Coronary artery (tissue), 2 donors: ENCODE results near the gene ATP8B1.

Experiments
- DNase-seq: peaks from one replicate; pipeline ENCODE4 v3.0.0-alpha.2; 2017; ENCODE audit warnings: low spot score
- H3K27ac ChIP-seq, 2 donors: fragments of 200-600 bp; sonication (generic); one replicate each; pipeline ENCODE4 v1.5.1; 2016 to 2019
- H3K4me3 ChIP-seq: fragments of 200-600 bp; sonication (generic); 2 replicates; pipeline ENCODE4 v1.5.1; 2016; ENCODE audit warnings: mild to moderate bottlenecking, moderate library complexity
- CTCF ChIP-seq: fragments of 200-600 bp; sonication (generic); IDR thresholded peaks from one replicate; pipeline ENCODE4 v1.5.1; 2019; ENCODE audit warnings: antibody characterized with exemption

ATP8B1 gene

DNA sequence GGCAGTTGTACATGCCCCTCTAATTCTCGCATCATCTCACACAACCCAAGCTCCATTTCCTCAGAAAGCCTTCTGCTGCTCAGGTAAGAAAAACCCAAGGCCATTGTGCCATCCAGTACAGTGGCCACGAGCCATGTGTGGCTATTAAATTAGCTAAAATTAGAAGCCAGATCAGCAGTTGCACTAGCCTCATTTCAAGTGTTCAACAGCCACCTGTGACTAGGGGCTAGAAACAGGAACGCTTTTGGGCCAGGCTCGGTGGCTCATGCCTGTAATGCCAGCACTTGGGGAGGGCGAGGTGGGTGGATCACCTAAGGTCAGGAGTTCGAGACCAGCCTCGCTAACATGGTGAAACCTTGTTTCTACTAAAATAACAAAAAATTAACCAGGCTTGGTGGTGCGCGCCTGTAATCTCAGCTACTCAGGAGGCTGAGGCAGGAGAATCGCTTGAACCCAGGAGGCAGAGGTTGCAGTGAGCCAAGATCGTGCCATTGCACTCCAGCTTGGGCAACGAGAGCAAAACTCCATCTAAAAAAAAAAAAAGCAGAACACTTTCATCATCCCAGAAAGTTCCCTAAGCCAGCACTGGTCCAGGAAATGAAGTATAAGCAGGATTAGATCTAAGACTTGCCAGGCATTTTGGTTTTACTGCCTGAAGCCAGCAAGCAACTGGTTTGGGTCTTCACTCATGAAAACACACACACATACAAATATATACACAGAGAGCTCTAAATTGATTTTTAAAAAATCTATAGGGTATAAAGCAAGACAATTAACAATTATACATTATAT, 35.7 kb downstream of the ATP8B1 start:
- Histone ChIP-seq H3K4me3 (no peak overlapping the region), H3K27ac (peak overlapping the region; percentile 79 to 86)
- DNase-seq = no peak
- TF ChIP-seq CTCF = no peak

- Histone ChIP-seq H3K27ac (no peak overlapping the region), H3K4me3 (no peak overlapping the region)
- no peak for TF ChIP-seq CTCF
- no peak for DNase-seq
These were observed 38.1 kb downstream of the ATP8B1 start for GRCh38 chr18:57764995-57765394.

DNA sequence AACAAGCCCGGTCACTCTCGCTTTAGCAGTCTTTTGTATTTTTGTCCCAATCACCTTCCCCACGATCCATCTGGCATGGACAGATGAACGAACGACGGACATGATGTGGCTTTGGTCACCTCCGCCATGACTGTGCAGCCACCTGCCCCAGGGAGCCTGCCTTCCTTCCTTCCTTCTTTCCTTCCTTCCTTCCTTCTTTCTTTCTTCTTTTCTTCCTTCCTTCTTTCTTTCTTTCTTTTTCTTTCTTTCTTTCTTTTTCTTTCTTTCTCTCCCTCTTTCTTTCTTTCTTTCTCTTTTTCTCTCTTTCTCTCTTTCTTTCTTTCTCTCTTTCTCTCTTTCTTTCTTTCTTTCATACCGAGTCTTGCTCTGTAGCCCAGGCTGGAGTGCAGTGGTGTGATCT, 39.0 kb downstream of the ATP8B1 start:
- no peak for DNase-seq
- no peak for TF ChIP-seq CTCF
- H3K4me3 ChIP-seq = no peak overlapping the region
- no peak overlapping the region for H3K27ac ChIP-seq

- no peak overlapping the region for H3K4me3 ChIP-seq
- no peak overlapping the region for H3K27ac ChIP-seq
- no peak for DNase-seq
- TF ChIP-seq CTCF = no peak
These were observed 40.4 kb downstream of the ATP8B1 start for GRCh38 chr18:57762686-57763085.

DNA sequence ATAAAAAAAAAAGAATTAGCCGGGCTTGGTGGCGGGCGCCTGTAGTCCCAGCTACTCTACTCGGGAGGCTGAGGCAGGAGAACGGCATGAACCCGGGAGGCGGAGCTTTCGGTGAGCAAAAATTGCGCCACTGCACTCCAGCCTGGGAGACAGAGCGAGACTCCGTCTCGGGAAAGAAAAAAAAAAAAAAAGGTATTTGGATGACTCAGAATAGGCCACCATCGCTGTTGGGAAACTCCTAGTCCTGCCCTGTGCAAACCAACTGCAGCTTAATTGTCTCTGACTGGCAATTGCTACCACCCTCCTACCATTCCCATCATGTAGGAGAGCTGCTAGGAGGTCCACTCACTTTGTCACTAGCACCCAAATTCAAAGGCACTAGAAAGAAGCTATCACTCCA, 43.5 kb downstream of the ATP8B1 start:
- no peak for TF ChIP-seq CTCF
- Histone ChIP-seq H3K27ac (no peak overlapping the region), H3K4me3 (no peak overlapping the region)
- DNase-seq = no peak

- TF ChIP-seq CTCF = no peak
- H3K4me3 ChIP-seq = no peak overlapping the region
- no peak overlapping the region for H3K27ac ChIP-seq
- no peak for DNase-seq
These were observed 47.5 kb downstream of the ATP8B1 start for GRCh38 chr18:57755473-57756067.
